ENCODE measurements around the gene PDCD2L.
"Not testable (repeated sequence)": the region's sequence is repeated elsewhere in the genome, so short reads cannot be mapped to it uniquely, and the experiment has no call there.

The PDCD2L gene

DNA sequence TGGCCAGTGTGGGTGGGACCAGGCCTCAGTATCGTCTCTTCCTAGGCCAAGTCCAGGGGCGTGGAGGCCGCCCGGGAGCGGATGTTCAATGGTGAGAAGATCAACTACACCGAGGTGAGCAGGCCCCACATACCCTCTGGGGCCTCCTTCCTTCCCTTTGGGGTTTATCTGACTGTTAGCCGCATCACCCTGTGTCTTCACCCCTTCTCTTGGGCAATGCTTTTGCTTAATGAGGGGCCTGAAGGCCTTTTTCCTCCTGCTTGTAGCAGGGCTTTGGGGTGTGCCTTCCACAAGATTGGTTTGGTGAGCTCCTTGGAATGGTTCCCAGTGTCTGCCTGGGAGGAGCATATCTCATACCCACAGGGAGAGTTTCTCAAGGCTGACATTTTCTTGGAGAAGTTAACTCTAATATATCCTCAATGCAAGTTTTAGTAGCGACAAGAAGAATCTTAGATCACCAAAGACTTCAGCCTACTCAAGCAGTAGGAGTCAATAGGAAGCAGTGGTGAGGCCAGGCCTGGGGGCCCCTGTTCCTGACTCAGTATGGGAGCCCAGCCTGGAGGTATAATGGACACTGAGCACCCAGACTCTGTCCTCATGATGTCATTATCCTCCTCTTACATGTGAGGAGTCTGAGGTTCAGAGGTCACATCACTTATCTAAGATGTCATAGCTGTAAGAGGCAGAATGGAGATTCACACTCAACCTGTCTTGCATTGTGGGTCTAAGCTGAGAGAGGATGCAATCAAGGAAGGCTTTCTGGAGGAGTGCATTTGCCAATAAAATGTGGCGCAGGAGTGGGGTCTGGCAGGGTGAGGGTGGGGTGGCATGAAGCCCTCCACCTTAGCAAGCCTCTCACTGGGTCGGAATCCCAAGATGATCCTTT lies 37.2 kb upstream of the PDCD2L start:
- ATAC-seq, result no peak
- Mint-ChIP-seq H3K4me3 (peak overlapping the region; percentile 93 to 99), H3K27me3 (no peaks in the 10 kb centered on the region), H3K4me1 (peaks cover 87% of the 10 kb centered on the region), H3K27ac (peak overlapping the region; percentile 90 to 96), H3K9me3 (no peaks in the 10 kb centered on the region)
- DNase-seq, result no peak

DNA sequence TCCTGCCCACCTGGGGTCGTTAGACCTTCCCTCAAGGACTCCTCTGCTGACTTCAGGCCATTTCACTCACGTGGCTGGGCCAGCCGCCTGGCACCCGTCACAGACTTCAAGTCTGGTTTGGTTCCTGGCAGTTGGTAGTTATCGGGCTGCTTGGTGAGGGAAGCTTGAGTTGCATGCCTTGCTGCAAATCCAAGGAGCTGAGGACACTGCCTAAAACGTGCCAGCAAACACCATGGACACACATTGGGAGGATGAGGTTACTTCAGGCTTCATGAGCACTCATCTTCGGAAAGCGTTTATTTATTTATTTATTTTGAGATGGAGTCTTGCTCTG lies 36.6 kb upstream of the PDCD2L start:
- Mint-ChIP-seq H3K9me3 (no peaks in the 10 kb centered on the region), H3K27ac (no peak overlapping the region), H3K27me3 (no peaks in the 10 kb centered on the region), H3K4me1 (peaks cover 81% of the 10 kb centered on the region), H3K4me3 (peak overlapping the region in 1 of 2 donors; percentile 59)
- ATAC-seq (no peak), DNase-seq (no peak)

DNA sequence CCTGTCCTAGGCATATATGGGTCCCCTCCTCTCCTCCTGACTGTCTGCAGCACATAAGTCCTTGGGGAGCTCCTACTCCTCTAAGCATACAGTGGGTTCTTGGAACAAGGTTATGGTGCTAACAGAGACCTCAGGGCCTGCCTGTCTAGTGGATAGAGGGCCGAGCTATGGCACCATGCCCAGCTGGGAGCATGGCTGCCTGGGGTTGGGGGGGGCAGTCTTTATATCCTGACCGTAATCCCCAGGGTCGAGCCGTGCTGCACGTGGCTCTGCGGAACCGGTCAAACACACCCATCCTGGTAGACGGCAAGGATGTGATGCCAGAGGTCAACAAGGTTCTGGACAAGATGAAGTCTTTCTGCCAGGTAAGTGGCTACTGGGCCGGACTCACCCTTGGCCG lies 35.9 kb upstream of the PDCD2L start:
- peak overlapping the region in 1 of 2 donors; percentile 55 for H3K27ac Mint-ChIP-seq
- ATAC-seq, result no peak
- H3K27me3 Mint-ChIP-seq, result no peaks in the 10 kb centered on the region

DNA sequence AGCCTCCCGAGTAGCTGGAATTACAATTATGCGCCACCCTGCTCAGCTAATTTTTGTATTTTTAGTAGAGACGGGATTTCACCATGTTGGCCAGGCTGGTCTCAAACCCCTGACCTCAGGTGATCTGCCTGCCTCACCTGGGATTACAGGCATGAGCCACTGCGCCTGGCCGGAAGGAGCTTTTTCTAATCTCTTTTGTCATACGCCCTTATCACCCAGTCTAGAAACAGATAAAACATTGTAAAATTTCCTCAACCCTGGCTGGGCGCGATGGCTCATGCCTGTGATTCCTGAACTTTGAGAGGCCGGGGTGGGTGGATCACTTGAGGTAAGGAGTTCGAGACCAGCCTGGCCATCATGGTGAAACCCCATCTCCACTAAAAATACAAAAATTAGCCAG lies 35.0 kb upstream of the PDCD2L start:
- not testable (repeated sequence) for H3K27me3 Mint-ChIP-seq, DNase-seq, H3K9me3 Mint-ChIP-seq, H3K4me3 Mint-ChIP-seq, ATAC-seq
- Mint-ChIP-seq H3K4me1 (peaks cover 72% of the 10 kb centered on the region), H3K27ac (peak overlapping the region in 1 of 2 donors; percentile 78)

More for the DNA sequence above, 35.9 kb upstream of the PDCD2L start:
- no peak for DNase-seq
- Mint-ChIP-seq H3K9me3 (no peaks in the 10 kb centered on the region), H3K4me1 (peaks cover 74% of the 10 kb centered on the region), H3K4me3 (peak overlapping the region in 1 of 2 donors; percentile 9)

DNA sequence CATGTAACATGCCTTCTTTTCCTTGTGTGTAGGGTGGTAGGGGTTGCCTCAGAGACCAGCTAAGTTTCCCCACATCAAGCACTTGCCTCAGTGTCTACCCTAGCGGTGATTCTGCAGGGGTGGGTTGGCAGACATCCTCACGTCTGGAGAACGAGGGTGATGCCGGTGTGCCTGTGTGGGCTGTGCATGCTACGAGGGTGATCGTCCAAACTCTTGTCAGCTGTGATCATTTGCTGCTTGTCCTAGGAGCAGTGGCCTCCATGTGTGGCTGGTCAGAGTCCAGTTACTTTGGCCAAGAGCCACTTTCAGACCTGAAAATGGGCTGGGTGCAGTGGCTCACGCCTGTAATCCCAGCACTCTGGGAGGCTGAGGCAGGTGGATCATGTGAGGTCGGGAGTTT lies 34.1 kb upstream of the PDCD2L start:
- H3K4me3 Mint-ChIP-seq, result peak overlapping the region in 1 of 2 donors; percentile 10
- H3K27me3 Mint-ChIP-seq, result no peaks in the 10 kb centered on the region
- no peak for ATAC-seq
- peak overlapping the region in 1 of 2 donors; percentile 78 for H3K27ac Mint-ChIP-seq
- no peak for DNase-seq
- H3K4me1 Mint-ChIP-seq, result peaks cover 72% of the 10 kb centered on the region
- H3K9me3 Mint-ChIP-seq, result no peaks in the 10 kb centered on the region

DNA sequence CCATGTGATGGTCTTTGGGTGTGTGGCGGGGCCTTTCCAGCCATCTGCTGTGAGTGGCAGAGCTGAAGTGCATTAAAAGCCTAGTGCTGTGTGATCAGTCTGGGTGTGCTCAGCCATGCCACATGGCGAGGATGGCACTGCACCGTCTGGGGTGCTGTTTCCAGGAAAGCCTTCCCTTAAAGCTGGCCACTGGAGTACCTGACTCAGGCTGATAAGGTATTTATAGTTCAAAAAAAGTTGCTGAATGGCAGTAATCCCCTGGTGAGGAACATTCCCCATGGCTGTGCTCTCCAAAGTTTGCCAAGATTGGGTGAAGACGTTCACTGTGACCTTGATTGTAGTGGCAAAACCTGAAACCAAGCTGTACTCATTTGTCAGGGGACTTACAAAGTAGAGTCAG lies 33.2 kb upstream of the PDCD2L start:
- Mint-ChIP-seq H3K27me3 (no peaks in the 10 kb centered on the region), H3K9me3 (no peaks in the 10 kb centered on the region), H3K27ac (peak overlapping the region in 1 of 2 donors; percentile 50), H3K4me3 (no peak overlapping the region), H3K4me1 (peaks cover 65% of the 10 kb centered on the region)
- ATAC-seq (no peak), DNase-seq (no peak)

DNA sequence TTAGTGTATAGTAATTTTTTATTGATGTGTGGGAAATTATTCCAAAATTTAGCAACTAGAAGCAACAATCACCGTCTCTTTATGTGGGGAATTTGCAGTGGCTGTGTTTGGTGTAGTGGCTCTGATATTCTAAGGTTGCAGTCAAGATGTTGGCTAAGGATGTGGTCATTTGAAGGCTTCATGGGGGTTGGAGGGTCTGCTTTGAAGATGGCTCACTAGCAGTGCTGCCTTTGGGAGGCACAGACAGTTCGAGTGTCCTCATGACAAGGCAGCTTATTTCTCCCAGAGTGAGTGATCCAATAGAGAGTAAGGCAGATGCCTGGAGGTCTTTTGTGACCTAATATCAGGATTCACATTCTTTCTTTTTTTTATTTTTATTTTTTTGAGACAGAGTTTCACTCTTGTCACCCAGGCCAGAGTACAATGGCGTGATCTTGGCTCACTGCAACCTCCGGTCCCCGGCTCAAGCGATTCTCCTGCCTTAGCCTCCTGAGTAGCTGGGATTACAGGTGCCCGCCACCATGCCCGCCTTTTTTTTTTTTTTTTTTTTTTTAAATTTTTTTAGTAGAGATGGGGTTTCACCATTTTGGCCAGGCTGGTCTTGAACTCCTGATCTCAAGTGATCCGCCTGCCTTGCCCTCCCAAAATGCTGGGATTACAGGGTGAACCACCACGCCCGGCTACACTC lies 30.5 kb upstream of the PDCD2L start:
- Mint-ChIP-seq H3K4me1 (peaks cover 38% of the 10 kb centered on the region), H3K4me3 (no peak overlapping the region), H3K27me3 (no peaks in the 10 kb centered on the region), H3K9me3 (no peaks in the 10 kb centered on the region), H3K27ac (peak overlapping the region in 1 of 2 donors; percentile 50)
- no peak for DNase-seq
- no peak for ATAC-seq

DNA sequence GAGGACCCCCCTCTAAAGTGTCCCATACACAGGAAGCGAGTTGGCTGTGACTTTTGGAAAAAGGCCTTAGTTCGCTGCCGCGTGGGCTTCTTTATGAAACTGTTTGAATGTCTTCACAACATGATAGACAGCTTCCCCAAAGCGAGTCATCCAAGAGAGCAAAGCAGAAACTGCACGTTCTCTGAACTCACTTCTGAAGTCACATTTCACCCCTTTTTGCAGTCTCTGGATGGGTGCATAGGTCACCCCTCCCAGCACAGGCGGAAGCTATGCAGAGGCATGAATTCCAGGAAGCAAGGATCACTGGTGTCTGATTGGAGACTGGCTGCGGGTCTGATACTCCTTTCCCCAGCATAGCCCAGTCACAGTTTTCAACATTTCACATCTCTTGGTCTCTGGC lies 28.6 kb upstream of the PDCD2L start:
- no peak overlapping the region for H3K27ac Mint-ChIP-seq
- H3K9me3 Mint-ChIP-seq, result no peaks in the 10 kb centered on the region
- DNase-seq (no peak), ATAC-seq (no peak)
- H3K27me3 Mint-ChIP-seq, result no peaks in the 10 kb centered on the region
- H3K4me1 Mint-ChIP-seq, result peaks cover 23% of the 10 kb centered on the region
- no peak overlapping the region for H3K4me3 Mint-ChIP-seq

DNA sequence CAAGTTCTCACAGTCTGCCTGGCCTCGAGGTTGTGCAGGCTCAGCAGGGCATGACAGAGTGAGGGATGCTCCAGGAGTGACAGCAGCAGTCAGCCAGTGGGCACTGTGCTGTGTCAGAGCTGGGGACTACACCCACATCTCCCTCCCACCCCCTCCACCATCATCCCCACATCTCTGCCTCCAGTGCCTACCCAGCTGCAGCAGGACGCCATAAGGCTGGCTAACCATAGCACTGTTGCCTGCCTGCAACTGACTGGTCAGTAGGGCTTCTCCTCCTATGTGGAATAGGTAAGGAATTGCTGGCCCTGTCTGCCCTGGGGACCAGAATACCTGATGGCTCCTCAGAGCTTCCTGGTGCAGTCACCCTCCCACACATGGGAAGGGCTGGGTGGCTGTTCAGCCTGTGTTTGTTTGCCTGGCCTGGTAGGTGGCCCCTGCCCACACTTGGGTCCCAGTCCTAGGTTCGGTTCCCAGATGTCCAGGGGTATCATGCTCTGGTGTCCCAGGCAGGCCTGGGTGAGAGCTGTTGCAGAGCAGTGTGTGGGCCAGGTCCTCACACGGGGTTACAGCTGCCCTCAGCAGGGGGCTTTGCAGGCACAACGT lies 23.5 kb upstream of the PDCD2L start:
- no peak overlapping the region for H3K27ac Mint-ChIP-seq
- H3K4me3 Mint-ChIP-seq, result no peak overlapping the region
- H3K4me1 Mint-ChIP-seq, result peaks cover 7% of the 10 kb centered on the region
- DNase-seq (no peak), ATAC-seq (no peak)
- no peaks in the 10 kb centered on the region for H3K27me3 Mint-ChIP-seq
- H3K9me3 Mint-ChIP-seq, result no peaks in the 10 kb centered on the region

DNA sequence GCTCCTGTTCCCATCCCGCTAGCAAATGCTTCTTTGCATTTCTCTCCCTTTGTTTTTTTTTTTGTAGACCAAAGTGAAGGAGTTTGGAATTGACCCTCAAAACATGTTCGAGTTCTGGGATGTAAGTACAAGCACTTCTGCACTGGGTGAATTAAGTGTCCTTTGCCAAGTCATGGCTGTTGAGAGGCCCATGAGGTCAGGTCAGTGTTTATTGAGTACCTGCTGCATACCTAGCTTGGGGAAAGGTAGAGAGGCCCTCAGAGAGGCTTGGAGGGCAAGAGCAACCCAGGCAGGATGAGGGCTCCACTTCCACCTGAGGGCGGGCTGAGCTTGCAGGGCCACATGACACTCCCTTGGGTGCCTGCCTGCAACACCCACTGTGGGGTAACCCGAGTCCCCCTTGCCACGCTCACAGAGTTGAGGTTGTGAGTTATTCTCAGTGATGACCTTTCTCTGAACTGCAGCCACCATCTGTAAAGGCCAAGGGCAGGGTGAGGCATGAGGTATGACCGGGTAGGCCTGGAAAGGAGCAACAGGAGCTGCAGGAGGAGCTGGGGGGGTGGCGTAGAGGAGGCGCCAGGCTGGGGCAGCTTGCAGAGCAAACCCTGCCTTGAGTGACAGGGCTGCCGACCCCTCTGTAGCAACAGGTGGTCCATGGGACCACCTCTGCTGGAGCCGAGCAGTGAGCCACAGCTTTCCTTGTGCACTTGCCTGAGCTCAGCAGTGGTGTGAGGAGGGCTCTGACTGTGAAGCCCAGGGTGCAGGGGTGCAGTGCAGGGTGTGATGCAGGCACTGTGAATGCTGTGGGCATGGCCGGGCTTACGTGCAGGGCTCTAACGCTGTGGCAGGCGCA lies 22.6 kb upstream of the PDCD2L start:
- no peaks in the 10 kb centered on the region for H3K9me3 Mint-ChIP-seq
- peaks cover 7% of the 10 kb centered on the region for H3K4me1 Mint-ChIP-seq
- no peak overlapping the region for H3K4me3 Mint-ChIP-seq
- ATAC-seq (no peak), DNase-seq (no peak)
- H3K27me3 Mint-ChIP-seq, result no peaks in the 10 kb centered on the region
- H3K27ac Mint-ChIP-seq, result no peak overlapping the region

DNA sequence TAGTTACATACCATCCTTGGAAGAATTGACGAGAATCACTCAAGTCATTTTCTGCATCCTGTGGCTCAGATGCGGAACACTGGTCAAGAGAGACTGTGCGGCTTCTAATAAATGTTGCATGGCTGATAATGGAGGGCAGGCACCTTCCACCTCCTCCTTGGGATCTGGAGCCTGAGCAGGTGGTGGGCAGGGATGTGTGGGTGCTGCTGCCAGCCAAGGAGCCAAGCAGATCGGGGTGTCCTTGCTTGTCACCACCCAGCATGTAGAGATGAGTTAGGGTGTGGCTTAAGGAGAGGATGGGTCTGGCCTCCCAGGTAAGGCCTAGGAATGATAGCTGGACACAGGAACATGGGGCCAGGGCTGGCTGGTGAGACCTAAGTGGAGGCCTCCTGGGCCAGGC lies 21.7 kb upstream of the PDCD2L start:
- no peak overlapping the region for H3K4me3 Mint-ChIP-seq
- no peak for ATAC-seq
- no peak for DNase-seq
- peaks cover 7% of the 10 kb centered on the region for H3K4me1 Mint-ChIP-seq
- H3K9me3 Mint-ChIP-seq, result no peaks in the 10 kb centered on the region
- peak overlapping the region in 1 of 2 donors; percentile 91 for H3K27ac Mint-ChIP-seq
- no peaks in the 10 kb centered on the region for H3K27me3 Mint-ChIP-seq

DNA sequence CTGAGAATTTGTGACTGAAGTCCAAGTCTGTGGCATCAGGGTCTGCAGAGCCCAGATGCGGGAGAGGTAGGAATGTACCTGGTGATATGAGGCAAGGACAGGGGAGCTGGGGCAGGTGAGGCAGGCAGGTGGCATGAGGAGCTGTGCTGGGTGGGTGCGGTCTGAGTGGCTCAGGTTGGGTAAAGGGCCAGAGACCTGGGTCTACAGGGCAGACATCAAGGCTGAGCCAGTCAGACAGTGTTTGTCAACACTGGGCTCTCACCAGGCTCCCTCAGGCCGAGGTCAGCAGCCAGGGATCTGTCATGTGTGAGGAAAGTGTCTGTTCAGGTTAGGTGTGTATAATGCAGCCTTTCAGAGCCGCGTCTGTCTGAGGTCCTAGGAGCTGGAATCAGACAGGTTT lies 20.6 kb upstream of the PDCD2L start:
- Mint-ChIP-seq H3K9me3 (no peaks in the 10 kb centered on the region), H3K27me3 (no peaks in the 10 kb centered on the region), H3K4me1 (peaks cover 7% of the 10 kb centered on the region), H3K27ac (peak overlapping the region in 1 of 2 donors; percentile 68), H3K4me3 (no peak overlapping the region)
- no peak for ATAC-seq
- DNase-seq, result no peak

DNA sequence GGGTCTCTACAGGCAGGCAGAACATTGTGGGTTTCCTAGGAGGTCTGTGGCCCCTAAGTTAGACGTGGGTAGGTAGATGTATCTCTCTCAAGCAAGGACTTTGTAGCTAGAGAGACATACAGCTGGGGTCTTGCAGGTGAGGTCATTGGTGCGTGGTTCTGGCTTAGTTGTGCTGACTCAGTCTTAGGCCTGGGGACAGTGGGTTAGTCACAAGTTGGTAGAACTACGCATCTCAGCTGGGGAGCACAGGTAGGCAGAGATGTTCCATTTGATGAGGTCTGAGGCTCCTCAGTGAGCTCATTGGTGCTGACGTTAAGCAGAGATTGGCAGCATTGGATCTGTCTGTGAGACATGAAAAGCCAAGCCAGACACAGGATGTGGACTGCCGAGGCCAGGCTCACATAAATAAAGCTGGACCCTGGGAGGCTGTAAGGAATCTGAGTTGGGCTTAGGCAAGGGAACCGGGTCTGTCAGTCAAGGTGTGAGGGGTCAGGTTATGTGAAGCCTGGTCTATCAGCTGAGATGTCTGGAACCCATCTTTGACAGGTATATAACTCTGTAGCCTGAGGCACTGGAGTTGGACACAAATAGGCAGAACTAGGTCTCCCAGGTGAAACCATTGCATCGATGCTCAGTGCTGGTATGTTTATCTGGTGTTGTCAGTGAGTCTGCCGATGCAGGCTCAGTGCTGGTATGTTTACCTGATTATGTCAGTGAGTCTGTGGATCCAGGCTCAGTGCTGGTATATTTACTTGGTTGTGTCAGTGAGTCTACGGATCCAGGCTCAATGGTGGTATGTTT lies 17.4 kb upstream of the PDCD2L start:
- DNase-seq (no peak), ATAC-seq (no peak)
- Mint-ChIP-seq H3K4me3 (no peak overlapping the region), H3K4me1 (peaks cover 7% of the 10 kb centered on the region), H3K9me3 (no peaks in the 10 kb centered on the region), H3K27me3 (no peaks in the 10 kb centered on the region), H3K27ac (peak overlapping the region; percentile 4 to 11)

DNA sequence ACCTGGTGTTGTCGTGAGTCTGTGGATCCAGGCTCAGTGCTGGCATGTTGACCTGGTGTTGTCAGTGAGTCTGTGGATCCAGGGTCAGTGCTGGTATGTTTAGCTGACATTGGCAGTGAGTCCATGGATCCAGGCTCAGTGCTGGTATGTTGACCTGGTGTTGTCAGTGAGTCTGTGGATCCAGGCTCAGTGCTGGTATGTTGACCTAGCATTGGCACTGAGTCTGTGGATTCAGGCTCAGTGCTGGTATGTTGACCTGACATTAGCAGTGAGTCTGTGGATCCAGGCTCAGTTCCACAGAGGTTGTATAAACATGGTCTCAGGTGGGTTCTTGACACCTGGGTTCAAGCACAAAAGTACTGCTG lies 16.8 kb upstream of the PDCD2L start:
- H3K9me3 Mint-ChIP-seq, result no peaks in the 10 kb centered on the region
- no peak for ATAC-seq
- H3K27ac Mint-ChIP-seq, result peak overlapping the region in 1 of 2 donors; percentile 8

DNA sequence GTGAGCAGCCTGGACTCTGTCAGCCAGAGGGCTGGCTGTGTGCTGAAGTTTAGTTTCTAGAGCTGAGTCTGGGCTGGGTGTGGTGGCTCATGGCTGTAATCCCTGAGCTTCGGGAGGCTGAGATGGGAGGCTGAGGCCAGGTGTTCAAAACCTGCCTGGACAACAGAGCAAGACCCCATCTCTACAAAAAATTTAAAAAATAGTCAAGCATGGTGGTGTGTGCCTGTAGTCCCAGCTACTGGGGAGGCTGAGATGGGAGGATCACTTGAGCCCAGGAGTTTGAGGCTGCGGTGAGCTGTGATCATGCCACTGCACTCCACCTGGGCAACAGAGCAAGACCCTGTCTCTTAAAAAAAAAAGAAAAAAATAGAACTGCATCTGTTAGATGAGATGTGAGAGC lies 15.5 kb upstream of the PDCD2L start:
- peak overlapping the region in 1 of 2 donors; percentile 2 for H3K27ac Mint-ChIP-seq
- not testable (repeated sequence) for DNase-seq, H3K27me3 Mint-ChIP-seq, H3K4me3 Mint-ChIP-seq, H3K9me3 Mint-ChIP-seq, H3K4me1 Mint-ChIP-seq, ATAC-seq

More for the DNA sequence above, 16.8 kb upstream of the PDCD2L start:
- DNase-seq, result no peak
- peaks cover 7% of the 10 kb centered on the region for H3K4me1 Mint-ChIP-seq
- H3K4me3 Mint-ChIP-seq, result no peak overlapping the region
- no peaks in the 10 kb centered on the region for H3K27me3 Mint-ChIP-seq
